ENCODE results near the gene NDC1.
"Not testable (repeated sequence)": the region's sequence is repeated elsewhere in the genome, so short reads cannot be mapped to it uniquely, and the experiment has no call there.

The NDC1 gene

DNA sequence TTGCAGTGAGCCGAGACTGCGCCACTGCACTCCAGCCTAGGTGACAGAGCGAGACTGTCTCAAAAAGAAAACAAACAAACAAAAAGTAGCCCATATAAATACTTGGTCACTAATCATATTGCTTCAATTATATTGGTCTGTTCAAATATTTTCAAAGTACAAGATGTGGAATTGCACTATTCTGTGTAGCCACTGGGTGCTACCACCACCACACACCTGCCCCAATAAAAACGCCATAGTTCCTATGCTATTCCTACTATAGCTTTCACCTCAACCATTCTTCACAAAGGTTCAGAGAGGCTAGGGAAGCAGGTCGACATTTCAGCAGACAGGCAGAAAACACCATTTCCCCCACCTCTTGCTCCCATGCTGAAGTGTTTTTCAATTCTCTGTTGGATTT, 16.7 kb downstream of the NDC1 start:
- DNase-seq: no peak

DNA sequence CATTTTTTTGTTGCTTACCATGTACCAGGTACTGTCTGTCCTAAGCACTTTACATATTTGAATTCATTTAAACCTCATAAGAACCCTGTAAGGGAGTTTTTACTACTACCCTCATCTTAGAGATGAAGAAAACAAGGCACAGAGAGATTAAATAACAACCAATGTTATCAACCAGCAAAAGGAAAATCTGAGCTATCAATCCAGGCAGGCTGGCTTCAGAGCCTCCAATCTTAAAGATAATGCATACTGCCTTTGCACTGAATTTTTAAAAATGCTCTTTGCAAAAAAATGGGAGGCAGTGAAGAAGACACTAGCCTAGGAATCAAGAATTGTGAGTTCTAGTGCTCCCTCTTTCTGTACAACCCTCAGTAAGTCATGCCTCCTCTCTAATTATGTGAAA, 18.7 kb downstream of the NDC1 start:
- no peak for DNase-seq

DNA sequence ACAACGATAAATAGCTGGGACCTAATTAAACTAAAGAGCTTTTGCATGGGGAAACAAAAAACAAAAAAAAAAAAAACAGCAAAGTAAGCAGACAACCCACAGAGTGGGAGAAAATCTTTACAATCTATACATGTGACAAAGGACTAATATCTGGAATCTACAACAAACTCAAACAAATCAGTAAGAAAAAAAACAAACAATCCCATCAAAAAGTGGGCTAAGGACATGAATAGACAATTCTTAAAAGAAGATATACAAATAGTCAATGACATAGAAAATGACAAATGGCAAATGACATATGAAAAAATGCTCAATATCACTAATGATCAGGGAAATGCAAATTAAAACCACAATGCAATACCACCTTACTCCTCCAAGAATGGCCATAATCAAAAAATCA, 21.5 kb downstream of the NDC1 start:
- DNase-seq: not testable (repeated sequence)

DNA sequence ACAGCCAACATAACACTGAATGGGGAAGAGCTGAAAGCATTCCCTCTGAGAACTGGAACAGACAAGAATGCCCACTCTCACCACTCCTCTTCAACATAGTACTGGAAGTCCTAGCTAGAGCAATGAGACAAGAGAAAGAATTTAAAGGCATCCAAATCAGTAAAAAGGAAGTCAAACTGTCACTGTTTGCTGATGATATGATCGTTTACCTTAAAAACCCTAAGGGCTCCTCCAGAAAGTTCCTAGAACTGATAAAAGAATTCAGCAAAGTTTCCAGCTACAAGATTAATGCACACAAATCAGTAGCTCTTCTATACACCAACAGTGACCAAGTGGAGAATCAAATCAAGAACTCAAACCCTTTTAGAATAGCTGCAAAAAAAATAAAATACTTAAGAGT, 22.6 kb downstream of the NDC1 start:
- DNase-seq: not testable (repeated sequence)

DNA sequence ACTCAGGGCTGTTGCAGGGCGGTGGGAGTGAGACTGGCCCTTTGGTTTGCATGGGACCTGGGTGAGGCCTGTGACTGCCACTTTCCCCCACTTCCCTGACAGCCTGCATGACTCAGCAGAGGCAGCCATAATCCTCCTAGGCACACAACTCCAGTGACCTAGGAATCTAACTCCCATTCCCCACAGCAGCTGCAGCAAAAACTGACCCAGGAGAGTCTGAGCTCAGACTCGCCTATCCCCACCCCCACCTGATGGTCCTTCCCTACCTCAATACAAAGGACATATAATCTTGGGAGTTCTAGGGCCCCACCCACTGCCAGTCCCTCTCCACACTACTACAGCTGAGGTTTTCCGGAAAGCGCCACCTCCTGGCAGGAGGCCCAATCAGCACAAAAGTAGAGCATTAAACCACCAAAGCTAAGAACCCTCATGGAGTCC, 26.7 kb downstream of the NDC1 start:
- no peak for DNase-seq

DNA sequence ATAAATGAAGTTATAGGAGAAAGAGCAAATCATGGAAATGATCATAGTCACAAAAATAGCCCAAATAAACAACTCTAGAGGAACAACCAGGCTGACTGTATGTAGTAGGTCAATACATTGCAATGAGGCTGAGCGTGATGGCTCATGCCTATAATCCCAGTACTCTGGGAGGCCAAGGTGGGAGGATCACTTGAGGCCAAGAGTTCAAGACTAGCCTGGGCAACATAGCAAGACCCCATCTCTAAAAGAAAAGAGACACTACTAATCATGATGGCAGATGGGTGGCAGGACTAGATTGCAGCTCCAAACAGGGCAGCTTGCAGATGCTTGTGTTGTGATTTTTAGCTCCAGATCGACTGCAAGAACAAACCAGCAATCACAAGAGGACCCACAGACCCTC, 27.6 kb downstream of the NDC1 start:
- DNase-seq: no peak

DNA sequence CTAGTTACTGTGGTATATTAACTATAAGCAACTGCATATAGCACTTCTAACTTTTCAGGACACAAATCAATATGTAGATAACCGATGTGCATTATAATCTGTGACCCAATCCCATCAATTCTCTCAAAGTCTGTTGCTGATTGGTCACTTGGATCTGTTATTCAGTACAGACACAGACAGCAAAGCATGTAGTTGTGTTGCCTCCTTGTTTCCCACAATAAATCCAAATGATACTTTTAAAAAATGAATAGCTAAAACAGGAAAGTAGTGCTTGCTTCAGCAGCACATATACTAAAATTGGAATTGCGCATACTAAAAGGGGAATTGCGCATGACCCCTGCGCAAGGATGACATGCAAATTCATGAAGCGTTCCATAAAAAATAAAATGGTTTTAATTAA, 28.1 kb downstream of the NDC1 start:
- no peak for DNase-seq

DNA sequence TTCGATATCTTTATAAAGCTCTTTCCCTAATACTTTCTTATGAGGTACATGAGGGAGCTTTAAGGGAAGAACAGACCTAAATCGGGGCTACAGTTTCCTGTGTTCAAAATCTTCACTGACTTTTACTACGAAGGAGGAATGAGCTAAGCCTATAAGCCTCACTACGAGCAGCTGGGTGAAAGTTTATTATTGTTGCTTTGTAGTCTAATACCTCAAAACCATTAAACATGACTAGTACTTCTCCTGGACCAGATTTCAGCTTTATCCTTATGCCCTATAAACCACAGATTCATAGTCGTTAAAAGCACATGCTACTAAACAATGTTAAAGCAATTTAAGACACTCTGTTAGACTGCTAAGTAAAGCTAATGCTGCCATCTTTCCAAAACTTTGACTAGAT, 30.2 kb downstream of the NDC1 start:
- DNase-seq: no peak

DNA sequence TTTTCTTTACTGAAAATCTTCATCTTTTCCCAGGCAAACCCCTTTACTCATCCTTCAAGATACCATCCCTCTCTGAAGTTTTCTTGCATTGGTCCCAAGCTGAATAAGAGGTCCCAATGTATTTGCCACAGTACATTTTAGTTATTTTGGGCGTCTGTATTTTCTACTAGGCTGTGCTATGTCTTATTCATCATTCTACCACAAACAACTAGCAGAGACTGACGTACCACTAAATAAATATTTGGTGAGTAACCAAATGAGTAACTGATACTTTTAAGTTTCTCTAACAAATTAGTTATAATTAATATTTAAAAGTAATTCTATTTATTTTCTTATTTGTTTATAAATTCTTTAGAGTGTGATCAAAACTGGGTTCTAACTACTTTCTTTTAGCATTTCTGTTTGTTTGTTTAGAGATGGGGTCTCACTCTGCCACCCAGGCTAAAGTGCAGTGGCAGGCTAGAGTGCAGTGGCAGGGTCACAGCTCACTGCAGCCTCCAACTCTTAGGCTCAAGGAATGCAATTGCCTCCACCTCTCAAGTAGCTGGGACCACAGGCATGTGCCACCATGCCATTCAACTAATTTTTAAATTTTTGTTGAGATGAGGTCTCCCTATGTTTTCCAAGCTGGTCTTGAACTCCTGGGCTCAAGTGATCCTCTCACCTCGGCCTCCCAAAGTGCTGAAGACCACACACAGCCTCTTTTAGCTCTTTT, 33.1 kb downstream of the NDC1 start:
- no peak for DNase-seq

DNA sequence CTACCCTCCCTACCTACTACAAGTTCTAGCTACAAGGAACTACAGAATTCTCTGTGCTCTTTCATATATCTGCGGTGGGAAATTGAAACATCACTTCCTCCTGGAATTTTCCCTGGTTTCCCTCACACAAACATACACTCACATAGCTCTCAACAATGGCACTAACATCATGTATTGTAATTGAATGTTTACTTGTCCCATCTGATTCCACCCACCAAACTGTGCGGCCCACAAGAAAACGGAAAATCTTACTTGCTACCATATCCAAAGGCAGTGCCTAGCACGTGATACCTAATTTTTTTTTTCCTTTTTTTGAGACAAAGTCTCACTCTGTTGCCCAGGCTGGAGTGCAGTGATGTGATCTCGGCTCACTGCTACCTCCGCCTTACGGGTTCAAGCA, 33.9 kb downstream of the NDC1 start:
- DNase-seq: no peak

DNA sequence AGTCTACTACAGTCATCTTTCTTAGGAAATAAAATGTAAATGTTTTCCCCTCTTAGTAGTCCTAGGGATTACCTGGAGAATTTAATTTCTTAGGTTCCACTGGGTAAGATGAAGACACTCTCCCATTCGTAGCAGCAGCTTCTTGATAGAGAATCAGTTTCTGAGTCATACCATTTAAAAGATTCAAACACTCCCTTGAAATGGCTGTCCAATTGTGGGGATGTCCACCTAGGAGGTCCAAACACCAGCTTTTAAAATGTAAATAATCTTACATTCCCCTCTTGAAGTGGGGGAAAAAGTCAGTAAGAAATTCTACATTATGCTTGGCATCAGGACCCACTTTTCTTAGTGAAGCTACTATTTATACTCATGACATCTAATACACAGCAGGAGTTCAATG, 37.5 kb downstream of the NDC1 start:
- DNase-seq: no peak

DNA sequence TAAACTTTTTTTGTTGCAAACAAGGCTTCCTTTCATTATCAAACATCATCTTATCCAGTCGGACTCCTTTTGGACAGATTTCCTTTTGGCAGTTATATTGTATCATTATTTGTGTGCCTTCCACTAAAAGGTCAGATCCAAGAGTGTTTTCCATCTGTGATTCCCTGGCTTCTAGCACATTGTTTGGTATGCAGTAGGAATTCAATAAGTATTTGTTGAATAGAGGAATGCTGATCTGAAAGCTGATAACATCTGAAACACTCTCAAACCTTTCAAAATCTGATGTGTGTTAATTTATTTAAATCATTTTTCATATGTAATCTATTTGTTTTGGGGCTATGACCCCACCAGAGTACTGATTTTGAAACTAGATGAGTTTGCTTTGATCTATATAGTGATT, 39.0 kb downstream of the NDC1 start:
- DNase-seq: no peak

DNA sequence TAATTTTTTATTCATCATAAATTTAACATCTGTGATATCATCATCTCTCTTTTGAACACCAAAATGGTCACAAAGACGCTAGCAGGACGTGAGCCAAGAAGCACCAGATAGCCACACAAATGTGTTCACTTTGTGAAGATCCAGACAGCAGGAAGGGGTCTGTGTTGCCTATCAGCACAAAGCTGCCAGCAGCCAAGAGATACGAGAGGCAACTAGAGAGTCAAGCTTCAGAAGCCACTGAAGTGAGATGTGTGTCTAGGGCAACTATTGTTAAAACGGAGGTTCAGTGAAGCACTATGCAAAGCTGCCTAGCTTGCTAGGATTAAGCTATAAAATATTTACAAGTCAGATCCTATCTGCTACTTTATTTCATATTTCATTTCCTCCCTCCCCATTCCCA, 45.3 kb downstream of the NDC1 start:
- no peak for DNase-seq

DNA sequence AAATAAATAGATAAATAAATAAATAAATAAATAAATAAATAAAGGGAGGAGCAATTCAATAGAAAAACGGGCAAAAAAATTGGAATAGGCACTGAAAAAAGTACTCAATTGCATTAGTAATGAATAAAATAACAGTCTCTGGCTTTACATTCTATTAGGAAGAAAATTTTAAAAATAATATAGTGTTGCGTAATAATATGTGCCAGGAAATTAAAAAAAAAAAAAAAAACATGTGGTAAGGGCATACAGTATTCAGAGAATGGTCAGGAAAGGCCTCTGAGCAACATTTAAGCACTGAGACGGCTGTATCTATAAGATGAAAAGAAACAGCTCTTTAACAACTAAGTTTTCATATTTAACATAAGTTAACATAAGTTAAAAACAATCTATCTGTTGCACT, 50.4 kb downstream of the NDC1 start:
- no peak for DNase-seq

DNA sequence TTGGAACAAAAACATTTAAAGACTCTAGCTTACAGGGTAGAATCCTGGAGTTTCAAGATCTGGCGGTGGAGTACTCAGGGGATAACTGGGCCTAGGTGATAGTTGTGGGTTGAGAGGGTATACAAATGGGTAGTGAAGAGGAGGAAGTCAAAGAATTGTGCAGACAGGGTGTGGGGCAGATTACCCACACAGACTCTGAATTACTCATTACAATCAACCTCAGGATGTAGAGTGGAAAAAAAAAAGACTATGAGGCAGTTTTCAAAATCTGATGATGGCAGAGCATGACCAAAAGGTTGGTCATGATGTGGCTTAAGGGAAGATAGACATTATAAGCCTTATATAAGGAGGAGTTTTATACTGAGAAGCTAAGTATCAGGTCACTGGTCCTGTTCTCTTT, 55.0 kb downstream of the NDC1 start:
- DNase-seq: no peak

DNA sequence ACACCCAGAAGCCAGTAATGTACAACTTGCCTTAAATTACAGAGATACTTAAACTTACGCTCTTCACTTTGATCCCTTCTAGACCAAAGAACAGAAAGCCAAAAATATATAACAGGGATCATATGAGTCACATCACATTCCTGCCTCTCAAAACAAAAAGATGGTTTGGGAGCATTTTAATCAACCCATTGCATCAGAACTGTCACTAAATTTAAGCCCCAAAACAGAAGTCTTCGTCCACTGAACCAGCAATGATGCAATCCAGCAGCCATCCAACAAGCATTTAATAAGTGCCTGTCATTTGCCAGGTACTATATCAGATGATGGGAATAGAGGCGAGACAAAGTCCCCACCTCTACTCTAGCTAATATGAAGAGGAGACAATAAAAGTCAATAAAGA, 56.4 kb downstream of the NDC1 start:
- DNase-seq: no peak

DNA sequence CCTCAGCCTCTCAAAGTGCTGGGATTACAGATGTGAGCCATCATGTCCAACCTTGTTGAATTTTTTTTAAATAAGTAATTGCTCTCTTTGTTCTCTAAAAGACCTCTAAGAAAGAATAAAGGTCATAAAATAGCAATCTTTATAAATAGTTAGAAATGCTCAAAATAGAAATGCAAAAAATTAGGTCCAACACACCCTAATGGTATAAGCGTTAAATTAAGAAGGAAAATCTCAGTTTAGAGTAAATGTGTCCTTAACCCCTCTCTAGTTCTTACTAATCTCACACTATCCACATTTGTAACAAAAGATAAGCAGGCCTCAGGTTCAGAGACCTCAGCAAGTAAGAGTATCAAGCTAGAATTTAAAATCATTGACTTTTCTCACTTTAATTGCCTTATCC, 60.8 kb downstream of the NDC1 start:
- no peak for DNase-seq

DNA sequence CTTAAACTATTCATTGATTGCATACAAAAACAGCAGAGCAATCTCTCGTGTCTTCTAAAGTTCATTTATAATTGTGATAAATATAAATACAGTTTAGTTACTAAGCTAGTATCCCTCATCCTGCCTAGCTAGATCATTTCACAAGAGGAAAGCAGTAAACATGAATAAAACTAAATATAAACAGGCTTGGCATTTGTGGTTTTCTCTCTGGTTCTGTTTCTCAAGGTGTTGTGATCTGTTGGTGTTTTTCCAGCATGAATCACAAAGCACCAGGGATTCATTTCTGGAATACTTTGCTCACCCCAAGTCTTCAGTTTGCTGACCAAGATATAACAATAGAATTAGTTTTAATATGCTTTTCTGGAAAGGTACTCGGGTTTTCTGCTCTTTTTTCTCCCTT, 66.4 kb downstream of the NDC1 start:
- DNase-seq: no peak

DNA sequence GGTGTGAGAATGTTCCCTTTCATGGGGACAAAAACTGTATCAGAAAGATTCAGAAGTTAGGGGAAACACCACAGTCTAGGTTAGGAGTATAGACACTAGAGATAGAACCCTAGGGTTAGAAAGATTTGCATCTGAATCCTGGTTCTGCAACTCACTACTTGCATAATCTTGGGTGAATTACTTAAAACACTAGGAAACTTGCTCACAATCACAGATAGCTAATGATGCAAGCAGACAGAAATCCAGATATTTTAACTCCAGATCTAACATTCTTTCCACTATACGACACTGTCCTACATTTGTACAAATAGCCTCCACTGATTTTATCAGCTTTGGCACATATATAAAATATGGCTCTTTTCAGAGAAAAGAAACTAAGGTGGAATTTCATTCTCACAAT, 68.3 kb downstream of the NDC1 start:
- DNase-seq: no peak

DNA sequence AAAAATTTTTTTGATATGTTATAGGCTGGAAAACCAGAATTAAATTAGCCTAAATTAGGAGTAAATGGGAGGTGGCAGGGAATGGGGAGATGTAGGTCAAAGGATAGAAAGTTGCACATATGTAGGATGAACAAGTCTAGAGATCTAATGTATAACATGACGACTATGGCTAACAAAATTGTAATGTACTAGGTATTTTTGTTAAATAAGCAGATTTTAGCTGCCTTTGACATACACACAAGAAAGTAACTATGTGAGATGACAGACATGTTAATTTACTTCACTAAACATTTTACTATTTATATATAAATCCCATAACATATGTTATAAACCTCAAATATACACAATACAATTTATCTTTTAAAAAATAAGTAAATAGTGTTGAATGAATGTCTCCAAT, 68.9 kb downstream of the NDC1 start:
- DNase-seq: no peak

DNA sequence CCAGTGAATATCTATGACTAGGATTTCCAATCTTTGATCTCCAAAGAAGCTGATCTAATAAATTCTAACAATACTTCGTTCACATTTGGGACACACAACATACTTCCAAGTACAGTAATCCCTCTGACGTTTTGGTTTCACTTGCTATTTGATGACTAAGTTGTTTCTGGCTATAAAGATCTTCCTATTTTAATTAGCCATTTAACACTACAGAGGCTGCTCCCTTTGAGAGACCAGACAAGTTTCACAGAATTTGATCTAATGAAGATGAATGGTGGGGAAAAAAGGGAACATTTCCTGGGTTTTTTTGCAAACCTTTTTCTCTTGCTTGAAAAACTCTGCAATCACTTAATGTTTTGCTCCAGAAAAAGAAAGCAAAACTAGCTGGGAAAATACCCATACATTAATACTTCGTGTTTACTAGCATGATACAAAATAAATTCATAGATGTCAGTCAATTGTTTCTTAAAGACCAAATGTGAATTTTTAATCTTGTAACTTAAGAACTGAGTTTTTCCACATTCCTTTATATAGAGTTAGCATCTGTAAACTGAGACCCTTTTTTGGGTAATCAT, 71.2 kb downstream of the NDC1 start:
- no peak for DNase-seq

DNA sequence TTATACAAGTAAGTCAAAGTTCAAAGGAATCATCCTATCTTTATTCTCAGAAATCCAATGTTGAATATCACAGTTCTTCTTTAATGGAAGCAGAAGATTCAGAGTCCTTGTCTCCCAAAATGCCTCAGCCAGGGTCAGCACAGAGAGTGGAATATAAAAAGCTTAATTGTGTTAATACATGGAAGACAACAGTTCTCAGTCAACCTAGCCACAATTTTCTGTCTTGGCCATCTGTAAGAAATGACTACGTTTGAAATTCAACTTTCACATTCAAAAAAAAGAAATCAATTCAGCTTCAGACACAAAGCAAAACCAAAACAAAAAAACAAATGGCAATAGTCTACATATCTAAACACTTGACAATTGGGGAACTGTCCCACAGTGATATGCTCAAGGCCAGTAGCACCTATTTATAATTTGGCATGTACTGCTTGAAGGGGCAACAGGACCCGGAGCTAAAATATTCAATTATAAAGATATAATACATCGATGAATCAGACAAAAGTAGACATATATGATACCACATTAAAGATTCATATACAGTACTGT, 71.8 kb downstream of the NDC1 start:
- no peak for DNase-seq

DNA sequence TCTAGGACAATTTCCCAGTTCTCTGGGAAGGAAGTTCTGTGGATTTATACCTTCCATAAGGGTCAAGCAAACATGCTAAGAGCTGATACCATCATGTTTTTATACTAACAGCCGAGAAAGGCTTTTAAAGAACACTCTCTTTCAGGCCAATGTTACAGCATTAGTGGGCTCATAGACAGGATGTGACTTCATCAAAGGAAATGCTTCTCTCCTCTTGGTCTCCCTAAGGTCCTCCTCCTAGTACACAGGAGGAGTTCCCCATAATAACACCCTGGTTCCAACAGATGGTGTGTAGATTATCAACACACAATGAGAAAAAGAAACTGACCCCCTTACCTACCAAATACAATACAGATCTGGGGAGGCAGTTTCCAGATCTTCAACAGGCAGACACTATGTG, 72.4 kb downstream of the NDC1 start:
- DNase-seq: no peak

DNA sequence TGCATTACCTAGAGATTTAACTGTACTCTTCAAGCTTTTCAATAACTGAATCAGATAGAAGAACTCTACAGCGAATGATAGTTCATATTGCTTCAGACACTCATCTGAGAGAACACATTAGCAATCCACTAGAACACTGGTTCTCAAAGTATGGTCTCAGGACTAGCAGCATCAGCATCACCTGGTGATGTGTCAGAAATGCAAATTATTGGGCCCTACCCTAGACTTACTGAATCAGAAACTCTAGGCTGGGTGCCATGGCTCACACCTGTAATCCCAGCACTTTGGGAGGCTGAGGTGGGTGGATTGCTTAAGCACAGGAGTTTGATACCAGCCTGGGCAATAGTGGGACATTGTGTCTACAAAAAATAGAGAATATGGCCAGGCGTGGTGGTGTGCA, 74.2 kb downstream of the NDC1 start:
- no peak for DNase-seq

DNA sequence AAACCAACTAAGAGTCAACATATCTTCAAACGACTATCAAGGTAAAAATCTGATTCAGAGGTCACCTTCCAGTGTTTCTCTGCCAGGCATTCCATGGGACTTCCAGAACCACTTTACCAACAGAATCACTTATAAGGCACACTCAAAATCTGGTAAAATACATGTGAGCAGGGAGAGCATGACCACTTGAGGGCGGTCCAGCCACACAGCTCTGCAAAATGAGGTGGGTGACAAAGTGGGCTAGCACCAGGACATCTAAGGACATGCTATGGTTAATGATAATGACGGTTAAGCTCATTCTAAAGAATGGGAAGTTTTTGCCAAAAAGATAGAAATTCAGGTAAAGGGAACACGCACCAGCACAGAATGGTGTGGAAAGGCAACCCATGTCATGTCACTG, 74.6 kb downstream of the NDC1 start:
- DNase-seq: no peak

Data from activated CD4-positive, alpha-beta T cell treated with anti-CD3 and anti-CD28 coated beads, Interleukin-2, amount 50 U/mL, for 4 hours (primary cell).